Gastroesophageal sphincter (tissue), 4 donors: ENCODE measurements around the gene NMRAL1. TPM values are rescaled to one million over a fixed set of nuclear protein-coding genes. Genes with fewer than 3 reads are reported as not detected.

ENCODE experiments used
- ATAC-seq: fragments of 150-250 bp; one replicate; pipeline ENCODE4 v1.9.1; 2016; ENCODE audit warnings: mild to moderate bottlenecking, moderate library complexity
- H3K27ac ChIP-seq, 4 donors: fragments of 200-600 bp; sonication (generic) in 3 of 4; 1 replicate in 3 of 4; 2 replicates in 1 of 4; pipeline ENCODE4 v1.5.1; 2016 to 2019
- H3K27me3 ChIP-seq: fragments of 200-600 bp; sonication (generic); one replicate; pipeline ENCODE4 v1.5.1; 2019
- H3K36me3 ChIP-seq, 2 donors: fragments of 200-600 bp; sonication (generic); one replicate each; pipeline ENCODE4 v1.5.1; 2019; ENCODE audit warnings: control low read depth in 1 of 2
- H3K4me1 ChIP-seq, 3 donors: fragments of 200-600 bp; sonication (generic); 1 replicate in 2 of 3; 2 replicates in 1 of 3; pipeline ENCODE4 v1.5.1; 2016 to 2019; ENCODE audit warnings: control low read depth in 2 of 3
- H3K4me3 ChIP-seq, 2 donors: fragments of 200-600 bp; sonication (generic); one replicate each; pipeline ENCODE4 v1.5.1; 2019; ENCODE audit warnings: mild to moderate bottlenecking in 1 of 2, moderate library complexity in 1 of 2
- H3K9me3 ChIP-seq, 3 donors: fragments of 200-600 bp; sonication (generic); one replicate each; pipeline ENCODE4 v1.5.1; 2017 to 2019; ENCODE audit warnings: control low read depth in 2 of 3
- CTCF ChIP-seq, 4 experiments: fragments of 200-600 bp in 2 of 4; fragments of 450-650 bp in 2 of 4; sonication (generic) in 1 of 4; IDR thresholded peaks; one replicate each; pipeline ENCODE4 v1.5.1; 2017 to 2019; ENCODE audit warnings: antibody characterized with exemption in 4 of 4, mild to moderate bottlenecking in 2 of 4, moderate library complexity in 2 of 4
- EP300 ChIP-seq: sonication (generic); formaldehyde crosslinking; IDR thresholded peaks from one replicate; pipeline ENCODE4 v1.6.1; 2017; ENCODE audit warnings: antibody characterized with exemption, mild to moderate bottlenecking
- POLR2A ChIP-seq, 2 donors: fragments of 450-650 bp; IDR thresholded peaks; one replicate each; pipeline ENCODE4 v1.6.1; 2017; ENCODE audit warnings: antibody characterized with exemption in 2 of 2, mild to moderate bottlenecking in 2 of 2, moderate library complexity in 1 of 2
- POLR2AphosphoS5 ChIP-seq: sonication (generic); formaldehyde crosslinking; IDR thresholded peaks from one replicate; pipeline ENCODE4 v1.6.1; 2017; ENCODE audit warnings: antibody characterized with exemption
- WGBS, 2 donors: methylation state at CpG; one replicate each; pipeline ENCODE4 v1.1.5; 2018; ENCODE audit warnings: low coverage in 1 of 2; 5-methylcytosine and 5-hydroxymethylcytosine counted together
- total RNA-seq, 4 donors: library from RNA; depleted of rRNA; stranded (reverse); fragments of >200 nt; gene quantifications; one replicate each; pipeline ENCODE4 v1.1.0, GENCODE V29; 2016

Gene NMRAL1
- total RNA-seq, 4 donors from 2014 or later = 32.9 to 49.7 (median 39.3) TPM

- H3K27me3 ChIP-seq = no peaks in the 10 kb centered on the region
- peaks cover 0 to 30% (median 6%) of the 10 kb centered on the region in 3 donors for H3K4me1 ChIP-seq
- TF ChIP-seq POLR2AphosphoS5 (no peak), CTCF (IDR thresholded peaks at IDR 0.05) (no peak), EP300 (no peak)
- no peaks in the 10 kb centered on the region for H3K9me3 ChIP-seq
- ATAC-seq = no peak
- H3K36me3 ChIP-seq = peaks cover 0 to 16% of the 10 kb centered on the region in 2 donors
- WGBS, 2 donors = 85 to 86% methylated on average over 4 to 7 of the region's 12 CpGs
- H3K4me3 ChIP-seq = peak overlapping the region; percentile 67 to 94
- peak overlapping the region in 1 of 4 donors; percentile 97 for H3K27ac ChIP-seq
Measured at GRCh38 chr16:4426722-4427372, 47.6 kb downstream of the NMRAL1 start.

GRCh38 chr16:4426021-4426684 is 48.3 kb downstream of the NMRAL1 start:
- Histone ChIP-seq H3K27me3 (no peaks in the 10 kb centered on the region), H3K4me1 (peaks cover 0 to 30% (median 6%) of the 10 kb centered on the region in 3 donors), H3K9me3 (no peaks in the 10 kb centered on the region), H3K36me3 (peaks cover 0 to 10% of the 10 kb centered on the region in 2 donors), H3K4me3 (peak overlapping the region; percentile 67 to 94), H3K27ac (peak overlapping the region; percentile 89 to 97 (median 94))
- TF ChIP-seq EP300 (no peak), CTCF (IDR thresholded peaks at IDR 0.05) (no peak)
- peak; percentile 7 for ATAC-seq
- 4 to 6% methylated on average over 10 to 16 of the region's 31 CpGs for WGBS, 2 donors

GRCh38 chr16:4425378-4426020 is 48.9 kb downstream of the NMRAL1 start, which contains the start of gene DNAJA3:
Gene DNAJA3 (plus strand): TSS chr16:4425868. CDS start chr16:4425882, 14 bp downstream.
- peak; percentile 98 for ATAC-seq
- Histone ChIP-seq H3K4me3 (peak within 1 kb of the TSS; percentile 67 to 94), H3K27me3 (no peaks in the 10 kb centered on the region), H3K27ac (peak within 1 kb of the TSS; percentile 89 to 97 (median 94)), H3K4me1 (peaks cover 0 to 30% (median 6%) of the 10 kb centered on the region in 3 donors), H3K36me3 (peaks cover 0 to 5% of the 10 kb centered on the region in 2 donors), H3K9me3 (no peaks in the 10 kb centered on the region)
- 0% methylated on average over 10 of the region's 68 CpGs; no CpG with 5 or more reads in 1 of the 2 donors for WGBS, 2 donors
- TF ChIP-seq POLR2A (IDR thresholded peaks at IDR 0.05) (peak; percentile 70 to 84), POLR2AphosphoS5 (peak; percentile 79), CTCF (IDR thresholded peaks at IDR 0.05) (peak in 2 of 4 experiments; percentile 19 to 26), EP300 (no peak)

- no peaks in the 10 kb centered on the region for H3K9me3 ChIP-seq
- no peak overlapping the region for H3K4me3 ChIP-seq
- peaks cover 0 to 17% (median 3%) of the 10 kb centered on the region in 3 donors for H3K4me1 ChIP-seq
- H3K36me3 ChIP-seq = no peaks in the 10 kb centered on the region
- 68 to 76% methylated on average over 4 to 7 of the region's 8 CpGs for WGBS, 2 donors
- H3K27ac ChIP-seq = no peak overlapping the region
- no peaks in the 10 kb centered on the region for H3K27me3 ChIP-seq
- no peak for ATAC-seq
- TF ChIP-seq EP300 = no peak
- no peak for TF ChIP-seq CTCF (IDR thresholded peaks at IDR 0.05)
- no peak for TF ChIP-seq POLR2A (IDR thresholded peaks at IDR 0.05)
- no peak for TF ChIP-seq POLR2AphosphoS5
Measured at GRCh38 chr16:4420505-4421105, 53.8 kb downstream of the NMRAL1 start.
